ENCODE measurements around the gene FAM149A.

Gene FAM149A

DNA sequence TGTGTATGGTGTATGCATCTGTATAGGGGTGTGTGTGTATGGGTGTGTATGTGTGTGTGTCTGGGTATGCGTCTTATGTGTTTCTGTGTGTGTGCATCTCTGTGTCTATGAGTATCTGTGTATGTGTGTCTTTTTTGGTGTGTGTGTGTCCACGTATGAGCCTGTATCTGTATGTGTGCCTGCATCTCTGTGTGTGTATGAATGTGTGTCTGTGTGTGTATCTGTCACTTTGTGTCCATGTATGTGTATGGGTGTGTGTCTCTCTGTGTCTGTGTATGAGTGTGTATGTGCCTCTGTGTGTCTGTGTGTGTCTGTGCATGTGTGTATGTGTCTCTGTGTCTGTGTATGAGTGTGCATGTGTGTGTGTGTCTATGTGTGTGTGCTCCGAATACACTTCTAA lies 24.3 kb downstream of the FAM149A start:
- Mint-ChIP-seq H3K4me3 (no peak overlapping the region), H3K9me3 (no peaks in the 10 kb centered on the region), H3K27ac (no peak overlapping the region), H3K4me1 (peaks cover 5% of the 10 kb centered on the region), H3K36me3 (ENCODE audit: low read depth) (no peaks in the 10 kb centered on the region), H3K27me3 (ENCODE audit: low read depth) (peaks cover 4% of the 10 kb centered on the region)
- TF ChIP-seq, protein P1, sequence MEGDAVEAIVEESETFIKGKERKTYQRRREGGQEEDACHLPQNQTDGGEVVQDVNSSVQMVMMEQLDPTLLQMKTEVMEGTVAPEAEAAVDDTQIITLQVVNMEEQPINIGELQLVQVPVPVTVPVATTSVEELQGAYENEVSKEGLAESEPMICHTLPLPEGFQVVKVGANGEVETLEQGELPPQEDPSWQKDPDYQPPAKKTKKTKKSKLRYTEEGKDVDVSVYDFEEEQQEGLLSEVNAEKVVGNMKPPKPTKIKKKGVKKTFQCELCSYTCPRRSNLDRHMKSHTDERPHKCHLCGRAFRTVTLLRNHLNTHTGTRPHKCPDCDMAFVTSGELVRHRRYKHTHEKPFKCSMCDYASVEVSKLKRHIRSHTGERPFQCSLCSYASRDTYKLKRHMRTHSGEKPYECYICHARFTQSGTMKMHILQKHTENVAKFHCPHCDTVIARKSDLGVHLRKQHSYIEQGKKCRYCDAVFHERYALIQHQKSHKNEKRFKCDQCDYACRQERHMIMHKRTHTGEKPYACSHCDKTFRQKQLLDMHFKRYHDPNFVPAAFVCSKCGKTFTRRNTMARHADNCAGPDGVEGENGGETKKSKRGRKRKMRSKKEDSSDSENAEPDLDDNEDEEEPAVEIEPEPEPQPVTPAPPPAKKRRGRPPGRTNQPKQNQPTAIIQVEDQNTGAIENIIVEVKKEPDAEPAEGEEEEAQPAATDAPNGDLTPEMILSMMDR (IDR thresholded peaks at IDR 0.05; ENCODE audit: unreplicated experiment in 3 of 3), result no peak

GRCh38 chr4:186131935-186132334 lies 27.4 kb downstream of the FAM149A start:
- Mint-ChIP-seq H3K27ac (no peak overlapping the region), H3K4me1 (peaks cover 5% of the 10 kb centered on the region), H3K36me3 (ENCODE audit: low read depth) (no peaks in the 10 kb centered on the region), H3K9me3 (no peaks in the 10 kb centered on the region), H3K27me3 (ENCODE audit: low read depth) (peaks cover 3% of the 10 kb centered on the region), H3K4me3 (no peak overlapping the region)
- TF ChIP-seq, protein P1 (IDR thresholded peaks at IDR 0.05; ENCODE audit: unreplicated experiment in 3 of 3), result no peak

DNA sequence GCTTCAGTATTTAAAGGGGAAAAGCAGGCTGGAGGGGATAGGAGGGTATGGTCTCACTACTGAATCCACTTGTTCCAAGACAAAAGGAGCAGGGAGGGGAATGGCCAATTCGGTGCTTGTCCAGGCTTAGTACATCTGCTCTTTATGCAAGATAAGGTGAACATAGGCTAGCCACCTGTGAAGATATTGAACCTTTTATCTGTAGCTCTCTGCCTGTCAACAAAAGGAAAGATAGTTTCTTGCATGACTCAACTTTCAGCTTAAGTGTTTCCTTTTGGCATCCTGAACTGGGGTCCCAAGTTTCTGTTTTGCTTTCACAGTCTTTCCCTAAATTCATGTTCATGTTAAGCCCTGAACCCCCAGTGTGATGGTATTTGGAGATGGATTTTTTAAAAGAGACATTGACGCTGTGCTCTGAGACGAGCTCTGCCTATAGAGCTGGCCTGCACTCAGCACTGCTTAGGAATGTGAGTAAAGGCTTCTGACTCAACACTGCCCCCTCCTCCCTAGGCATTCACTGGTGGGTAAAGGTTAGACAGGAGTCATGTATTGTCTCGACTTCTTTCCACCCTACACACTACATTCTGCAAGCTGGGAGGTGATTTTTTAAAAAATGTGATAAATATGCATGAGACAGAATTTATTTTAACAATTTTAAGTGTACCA lies 28.2 kb downstream of the FAM149A start:
- peaks cover 3% of the 10 kb centered on the region for H3K27me3 Mint-ChIP-seq (ENCODE audit: low read depth)
- no peaks in the 10 kb centered on the region for H3K9me3 Mint-ChIP-seq
- peak overlapping the region in 1 of 3 experiments; percentile 3 for H3K27ac Mint-ChIP-seq
- peaks cover 5% of the 10 kb centered on the region for H3K4me1 Mint-ChIP-seq
- no peaks in the 10 kb centered on the region for H3K36me3 Mint-ChIP-seq (ENCODE audit: low read depth)
- no peak overlapping the region for H3K4me3 Mint-ChIP-seq
- TF ChIP-seq, protein P1 (IDR thresholded peaks at IDR 0.05; ENCODE audit: unreplicated experiment in 3 of 3), result peak; percentile 13 to 34 (median 18)

DNA sequence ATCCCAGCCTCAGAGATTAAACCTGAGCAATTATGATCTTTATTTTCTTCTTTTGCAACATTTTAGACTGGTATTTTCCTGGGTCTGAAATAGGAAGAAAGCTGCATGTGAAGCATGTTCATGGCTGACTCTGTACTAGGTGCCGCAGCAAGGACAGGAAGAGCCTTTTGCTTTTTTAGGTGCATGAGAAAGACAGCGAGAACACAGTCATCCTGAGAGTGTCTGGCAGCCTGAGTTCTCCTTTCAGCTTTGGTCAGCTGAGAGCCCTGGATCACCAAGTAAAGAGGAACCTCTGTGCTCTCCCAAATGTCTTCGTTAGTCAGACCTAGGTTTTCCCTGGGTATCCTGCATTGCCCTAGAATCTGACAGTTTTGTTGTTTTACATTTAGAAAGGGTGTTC lies 29.8 kb downstream of the FAM149A start:
- TF ChIP-seq, protein P1 (IDR thresholded peaks at IDR 0.05; ENCODE audit: unreplicated experiment in 3 of 3), result no peak
- Mint-ChIP-seq H3K27ac (no peak overlapping the region), H3K4me1 (peaks cover 5% of the 10 kb centered on the region), H3K9me3 (no peaks in the 10 kb centered on the region), H3K36me3 (ENCODE audit: low read depth) (no peaks in the 10 kb centered on the region), H3K27me3 (ENCODE audit: low read depth) (peaks cover 3% of the 10 kb centered on the region), H3K4me3 (no peak overlapping the region)

DNA sequence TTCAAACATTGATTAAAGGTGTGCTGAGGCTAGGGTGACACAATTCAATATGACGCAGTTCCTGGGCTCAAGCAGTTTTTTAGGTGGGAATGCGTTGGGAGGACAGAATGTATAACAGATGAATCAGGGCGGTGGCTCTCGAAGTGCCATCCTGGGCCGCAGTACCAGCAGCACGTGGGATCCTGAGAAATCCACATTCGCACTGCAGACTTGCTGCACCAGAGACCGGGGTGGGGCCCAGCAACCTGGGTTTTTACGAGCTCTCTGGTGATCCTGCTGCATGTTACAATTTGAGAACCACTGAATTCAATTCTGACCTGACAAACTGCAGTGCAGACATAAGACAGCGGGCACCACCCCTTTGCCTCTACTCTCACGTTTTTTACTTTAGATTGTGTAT lies 30.4 kb downstream of the FAM149A start:
- no peak overlapping the region for H3K4me3 Mint-ChIP-seq
- no peaks in the 10 kb centered on the region for H3K9me3 Mint-ChIP-seq
- TF ChIP-seq, protein P1 (IDR thresholded peaks at IDR 0.05; ENCODE audit: unreplicated experiment in 3 of 3), result no peak
- H3K36me3 Mint-ChIP-seq (ENCODE audit: low read depth), result no peaks in the 10 kb centered on the region
- peaks cover 3% of the 10 kb centered on the region for H3K27me3 Mint-ChIP-seq (ENCODE audit: low read depth)
- no peak overlapping the region for H3K27ac Mint-ChIP-seq
- peaks cover 5% of the 10 kb centered on the region for H3K4me1 Mint-ChIP-seq

- TF ChIP-seq, protein P1 (IDR thresholded peaks at IDR 0.05; ENCODE audit: unreplicated experiment in 3 of 3), result peak; percentile 77 to 81 (median 81)
- H3K27ac Mint-ChIP-seq, result no peak overlapping the region
- H3K4me3 Mint-ChIP-seq, result no peak overlapping the region
- peaks cover 5% of the 10 kb centered on the region for H3K4me1 Mint-ChIP-seq
- H3K36me3 Mint-ChIP-seq (ENCODE audit: low read depth), result no peaks in the 10 kb centered on the region
- H3K27me3 Mint-ChIP-seq (ENCODE audit: low read depth), result peaks cover 3% of the 10 kb centered on the region
- H3K9me3 Mint-ChIP-seq, result no peaks in the 10 kb centered on the region
These were observed 32.8 kb downstream of the FAM149A start for GRCh38 chr4:186137196-186137794.

Measured in nephron (organoid).